Measurements from ENCODE around the gene CD47. TPM values are rescaled to one million over a fixed set of nuclear protein-coding genes. Genes with fewer than 3 reads are reported as not detected.

Gene CD47
- polyA plus RNA-seq (ENCODE audit: insufficient read length) = 45.8 TPM

DNA sequence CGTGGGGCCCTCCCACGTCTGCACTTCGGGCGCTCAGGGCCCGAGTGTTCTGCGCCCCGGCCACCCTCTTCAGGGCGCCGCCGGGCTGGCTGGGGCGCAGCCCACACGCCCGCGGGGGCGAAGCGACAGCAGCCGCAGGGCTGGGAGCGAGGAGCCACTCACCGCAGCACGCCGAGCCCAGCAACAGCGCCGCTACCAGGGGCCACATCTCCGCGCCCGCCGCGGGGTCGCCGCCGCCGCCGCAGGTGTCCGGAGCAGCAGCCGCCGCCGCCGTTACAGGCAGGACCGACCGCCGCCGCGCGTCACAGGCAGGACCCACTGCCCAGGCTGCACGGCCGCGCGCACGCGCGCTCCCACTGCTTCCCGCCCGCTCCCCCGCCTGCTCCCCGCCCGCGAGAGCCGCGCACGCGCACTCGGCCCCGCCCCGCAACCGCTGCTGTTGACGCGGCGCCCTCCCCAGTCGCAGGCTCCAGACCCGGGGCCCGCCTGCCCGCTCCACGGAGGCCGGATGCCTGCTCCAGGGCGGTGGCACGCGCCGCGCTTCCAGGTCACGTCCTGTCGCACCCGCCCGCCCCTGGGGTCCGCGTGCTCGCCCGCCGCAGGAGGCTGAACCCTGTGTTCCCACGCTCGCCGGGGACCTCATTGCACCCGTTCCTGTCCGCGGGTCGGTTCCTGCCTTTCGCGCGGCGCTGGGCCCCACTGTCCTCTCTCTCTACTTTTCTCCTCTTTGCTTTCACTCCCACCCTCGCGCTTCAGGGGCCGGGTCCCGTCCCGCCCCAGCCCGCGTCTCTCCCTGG is at the start of gene CD47:
TSS of gene CD47 (minus strand) at position 331 of the 797 bp plus-strand sequence. CDS start at position 208, 123 bp downstream.
- peak; percentile 97 for DNase-seq

DNA sequence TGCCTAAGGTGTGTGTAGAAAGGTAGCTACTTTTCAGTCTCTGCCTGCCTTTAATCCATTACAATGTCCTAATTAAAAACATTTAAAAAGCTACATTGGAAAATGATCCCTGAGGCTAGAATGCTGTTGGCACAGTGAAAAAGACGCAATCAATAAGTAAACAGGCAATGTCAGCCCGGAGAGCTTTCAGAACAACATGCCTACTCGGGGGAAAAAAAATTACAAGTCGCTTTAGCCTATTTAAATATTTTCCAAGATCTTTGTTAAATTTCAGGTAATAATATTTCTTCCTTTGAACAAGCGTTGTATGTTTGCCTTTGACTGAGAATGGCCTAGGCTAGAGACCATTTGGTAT is 46.6 kb upstream of the CD47 start:
- DNase-seq = no peak

GRCh38 chr3:108136561-108137459 is 46.0 kb upstream of the CD47 start:
- DNase-seq = no peak

DNA sequence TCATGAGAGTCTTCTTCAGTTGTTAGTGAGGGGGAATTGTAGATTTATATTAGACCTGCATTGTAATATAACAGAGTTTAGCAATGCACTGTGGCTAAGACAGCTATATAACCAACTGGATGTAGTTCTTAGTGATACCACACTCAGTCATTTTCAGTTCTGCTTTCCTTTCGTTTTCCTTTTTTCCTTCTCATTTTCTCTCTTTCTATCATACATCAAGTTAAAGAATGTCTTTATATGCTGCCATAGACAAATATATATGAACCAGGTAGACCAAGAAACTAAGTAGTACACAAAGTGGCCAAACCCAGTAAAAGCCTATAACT is 43.7 kb upstream of the CD47 start:
- no peak for DNase-seq

DNA sequence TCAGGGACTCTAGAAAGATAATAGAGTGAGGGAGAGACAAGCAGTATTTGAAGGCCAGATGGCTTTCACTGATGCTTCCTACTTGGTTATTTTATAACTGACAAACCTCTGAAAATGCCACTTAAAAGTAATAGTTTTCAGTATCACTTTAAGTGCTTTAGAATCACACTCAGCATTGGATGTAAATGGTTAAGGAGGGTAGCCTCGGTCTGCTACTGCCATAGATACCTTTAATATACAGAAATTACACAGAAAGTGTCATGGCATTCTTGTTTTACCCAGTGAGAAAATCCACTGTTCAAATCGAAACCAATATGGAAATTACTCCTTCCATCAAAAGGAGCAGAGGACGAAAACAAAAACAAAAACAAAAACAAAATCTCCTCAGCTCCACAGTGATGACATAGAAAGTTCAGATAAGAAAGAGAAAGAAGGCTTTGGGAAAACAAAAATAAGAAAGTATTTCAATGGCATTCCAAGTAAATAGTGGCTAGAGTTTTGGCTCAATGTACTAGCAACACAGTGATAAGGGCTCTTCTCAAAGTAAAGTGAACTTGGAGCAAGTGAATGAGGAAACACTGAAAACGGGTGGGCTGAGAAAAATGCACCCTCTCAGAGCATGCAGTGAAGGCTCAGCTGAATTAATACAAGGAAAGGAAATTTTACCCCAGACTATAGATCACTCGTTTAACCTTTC is 43.2 kb upstream of the CD47 start:
- DNase-seq = no peak

DNA sequence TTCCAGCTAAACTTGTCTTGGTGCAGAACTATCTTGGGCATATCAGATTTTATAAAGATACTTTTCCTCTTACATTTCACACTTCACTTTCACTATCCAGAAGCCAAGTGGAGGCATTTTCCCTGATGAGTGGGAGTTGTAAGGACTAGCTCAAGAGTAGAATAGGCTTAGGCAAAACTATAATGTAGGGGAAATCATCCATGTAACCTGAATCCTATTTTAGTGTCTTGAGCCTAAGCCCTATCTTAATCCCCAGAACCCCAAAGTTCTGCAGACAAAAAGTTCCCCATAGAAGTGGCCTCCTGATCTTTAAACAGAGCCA is 42.2 kb upstream of the CD47 start:
- no peak for DNase-seq

DNA sequence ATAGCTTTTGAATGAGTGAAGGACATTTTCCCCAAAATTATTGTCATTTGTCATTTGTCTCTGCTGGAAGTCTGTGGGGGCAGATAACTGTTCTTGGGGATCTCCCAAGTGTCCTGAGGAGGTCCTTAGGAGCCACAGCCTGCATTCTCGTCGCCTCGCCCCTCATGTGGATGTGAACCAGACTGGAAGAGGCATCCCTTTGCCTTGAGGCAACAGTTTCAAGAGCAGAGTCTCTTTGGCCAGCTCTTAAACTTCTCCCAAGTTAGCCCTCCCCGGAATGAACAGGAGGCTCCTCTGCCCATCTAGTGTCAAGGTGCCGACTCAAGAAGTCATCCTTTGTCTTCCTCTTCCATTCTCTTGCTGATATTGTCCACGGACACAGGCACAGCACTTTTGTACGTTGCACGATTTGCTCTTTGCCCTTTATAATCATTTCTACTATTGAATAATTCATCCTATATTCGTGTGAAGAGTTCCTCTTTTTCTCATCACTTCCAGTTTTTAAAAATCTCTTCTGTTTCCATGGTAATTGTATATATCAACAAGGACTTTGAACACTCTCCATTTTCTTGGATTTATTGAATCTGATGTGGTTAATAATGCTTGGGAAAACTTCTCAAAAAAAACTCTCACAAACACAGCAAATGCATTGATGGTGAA is 40.8 kb upstream of the CD47 start:
- DNase-seq = no peak

DNA sequence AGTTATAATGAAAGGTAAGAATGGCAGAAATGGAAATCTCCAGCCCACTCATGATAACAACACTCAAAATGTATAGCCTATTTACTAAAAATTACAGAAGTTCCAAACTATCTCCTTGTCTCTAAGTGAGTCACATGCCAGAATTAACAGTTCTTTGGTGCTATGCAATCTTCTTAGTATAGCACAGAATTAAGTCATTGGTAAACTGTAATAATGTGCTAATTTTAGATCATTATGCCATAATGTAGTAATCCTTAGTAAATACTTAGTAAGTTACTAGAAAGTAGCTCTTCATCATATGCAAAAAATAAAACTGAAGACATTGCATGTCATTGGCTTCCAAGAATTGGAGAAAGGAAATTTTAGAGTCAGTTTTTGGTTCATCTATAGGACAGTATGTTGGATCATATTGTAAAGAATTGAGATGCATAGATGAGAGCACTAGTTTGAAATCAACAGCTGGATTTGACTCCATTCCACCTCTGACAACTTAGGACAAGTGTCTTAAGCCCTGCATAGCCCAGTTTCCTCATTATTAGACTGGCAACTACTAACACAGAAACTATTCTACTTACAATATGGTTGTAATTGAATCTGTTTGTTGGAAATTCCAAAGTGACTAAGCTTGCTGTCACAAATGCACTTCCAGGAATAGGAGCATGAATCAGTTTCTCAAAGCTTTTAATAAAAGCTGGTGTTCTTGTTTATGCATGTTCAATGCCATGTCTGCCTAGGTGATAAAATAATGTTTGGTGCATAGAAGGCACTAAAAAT is 40.1 kb upstream of the CD47 start:
- DNase-seq = no peak

- DNase-seq = no peak
Observed at GRCh38 chr3:108130236-108130635, 39.4 kb upstream of the CD47 start.

GRCh38 chr3:108127301-108127988 is 36.6 kb upstream of the CD47 start:
- DNase-seq = no peak

- DNase-seq = no peak
Observed at GRCh38 chr3:108126348-108126747, 35.5 kb upstream of the CD47 start.

- DNase-seq = no peak
Observed at GRCh38 chr3:108125550-108126071, 34.8 kb upstream of the CD47 start.

DNA sequence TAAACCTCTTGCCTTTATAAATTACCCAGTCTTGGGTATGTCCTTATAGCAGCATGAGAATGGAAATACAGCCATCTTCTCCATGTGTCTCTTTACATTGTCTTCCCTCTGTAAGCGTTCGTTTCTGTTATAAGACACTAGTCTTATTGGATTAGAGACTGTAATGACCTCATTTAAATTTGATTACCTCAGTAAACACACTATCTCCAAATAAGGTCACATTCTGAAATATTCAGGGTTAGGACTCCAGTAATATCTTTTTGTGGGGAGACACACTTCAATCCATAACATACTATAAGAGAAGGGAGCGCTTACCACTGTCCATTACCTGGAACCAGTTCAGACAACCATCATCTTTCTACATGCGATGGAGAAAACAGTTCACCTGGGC is 34.3 kb upstream of the CD47 start:
- DNase-seq = no peak

DNA sequence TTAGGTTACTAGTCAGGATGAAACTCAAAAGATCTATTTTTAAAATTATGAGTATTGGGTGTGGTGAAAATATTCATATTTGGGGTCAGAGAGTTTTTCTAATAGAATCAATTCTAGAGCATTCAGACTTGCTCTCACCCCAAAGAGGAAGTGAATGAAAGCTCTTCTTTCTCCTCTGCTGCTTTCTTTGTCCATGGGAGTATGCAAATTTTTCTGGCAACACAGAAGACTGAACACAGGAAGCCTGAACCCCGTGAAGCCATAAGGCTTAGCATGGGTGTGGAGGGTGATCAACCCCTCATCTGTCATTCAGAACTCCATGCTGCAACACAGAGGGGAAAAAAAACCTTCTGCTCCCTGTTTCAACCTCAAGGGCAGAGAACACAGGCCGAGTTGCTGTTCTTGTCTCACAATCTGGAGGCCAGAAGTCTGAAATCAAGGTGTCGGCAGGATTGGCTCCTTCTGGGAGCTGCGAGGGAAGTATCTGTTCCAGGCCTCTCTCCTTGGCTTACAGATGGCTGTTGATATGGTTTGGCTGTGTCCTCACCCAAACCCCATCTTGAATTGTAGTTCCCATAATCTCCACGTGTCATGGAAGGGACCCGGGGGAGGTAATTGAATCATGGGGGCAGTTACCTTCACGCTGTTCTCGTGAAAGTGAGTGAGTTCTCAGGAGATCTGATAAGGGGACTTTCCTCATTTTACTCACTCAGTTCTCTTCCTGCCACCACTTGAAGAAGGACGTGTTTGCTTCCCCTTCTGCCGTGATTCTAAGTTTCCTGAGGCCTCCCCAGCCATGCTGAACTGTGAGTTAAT is 33.7 kb upstream of the CD47 start:
- DNase-seq = no peak

GRCh38 chr3:108123326-108123725 is 32.5 kb upstream of the CD47 start:
- DNase-seq = no peak

GRCh38 chr3:108122276-108122675 is 31.4 kb upstream of the CD47 start:
- no peak for DNase-seq

DNA sequence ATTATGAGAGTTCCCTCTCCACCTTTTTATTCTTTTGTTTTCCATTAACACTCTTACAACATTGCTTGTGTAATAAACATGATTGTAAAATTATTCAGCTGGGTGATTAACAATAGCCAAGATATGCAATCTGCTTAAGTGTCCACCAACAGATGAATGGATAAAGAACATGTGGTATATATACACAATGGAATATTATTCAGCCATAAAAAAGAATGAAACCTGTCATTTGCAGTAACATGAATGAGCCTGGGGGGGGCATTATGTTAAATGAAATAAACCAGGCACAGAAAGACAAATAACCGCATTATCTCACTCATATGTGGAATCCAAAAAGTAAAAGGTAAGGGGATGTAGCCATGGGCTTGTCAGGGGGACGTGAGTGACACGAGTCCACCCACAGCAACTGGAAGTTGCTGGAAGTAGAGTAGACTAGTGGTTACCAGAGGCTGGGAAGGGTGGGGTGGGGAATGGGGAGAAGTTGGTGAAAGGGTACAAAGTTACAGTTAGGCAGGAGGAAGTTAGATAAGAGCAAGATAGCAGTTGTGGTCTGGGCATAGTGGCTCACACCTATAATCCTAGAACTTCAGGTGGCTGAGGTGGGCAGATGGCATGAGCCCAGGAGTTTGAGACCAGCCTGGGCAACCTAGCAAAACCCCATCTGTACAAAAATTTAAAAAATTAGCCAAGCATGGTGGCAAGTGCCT is 28.7 kb upstream of the CD47 start:
- DNase-seq = no peak

DNA sequence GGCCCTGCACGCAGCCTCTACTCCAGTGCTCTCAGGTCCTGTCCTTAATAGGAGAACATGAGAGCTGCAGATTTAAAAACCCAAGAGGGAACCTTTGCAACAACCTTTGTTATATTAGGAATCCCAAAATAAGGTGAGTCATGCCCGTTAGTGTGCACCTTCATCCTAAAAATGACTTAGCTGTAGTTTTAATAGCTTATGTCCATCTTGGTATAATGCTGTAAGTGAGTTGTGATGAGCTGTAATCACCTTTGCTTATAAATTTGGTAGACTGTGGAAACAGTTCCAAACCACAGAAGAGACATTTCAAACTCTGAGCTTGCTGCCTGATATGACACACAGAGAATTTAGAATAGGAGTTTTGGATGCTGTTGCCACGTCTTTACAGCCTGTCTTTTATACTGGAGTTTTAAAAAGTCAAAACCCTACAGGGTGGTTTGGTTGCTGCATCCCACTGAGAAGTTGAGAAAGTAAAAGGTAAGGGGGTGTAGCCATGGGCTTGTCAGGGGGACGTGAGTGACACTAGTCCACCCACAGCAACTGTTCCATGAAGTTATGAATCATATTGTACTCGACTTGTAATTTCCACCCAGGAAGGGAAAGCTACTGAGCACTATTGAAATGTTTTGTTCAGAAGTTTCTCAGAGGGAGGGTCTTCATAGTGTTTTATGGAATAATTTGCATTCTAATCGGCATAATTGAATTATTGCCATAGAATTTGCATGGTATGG is 27.4 kb upstream of the CD47 start:
- no peak for DNase-seq

DNA sequence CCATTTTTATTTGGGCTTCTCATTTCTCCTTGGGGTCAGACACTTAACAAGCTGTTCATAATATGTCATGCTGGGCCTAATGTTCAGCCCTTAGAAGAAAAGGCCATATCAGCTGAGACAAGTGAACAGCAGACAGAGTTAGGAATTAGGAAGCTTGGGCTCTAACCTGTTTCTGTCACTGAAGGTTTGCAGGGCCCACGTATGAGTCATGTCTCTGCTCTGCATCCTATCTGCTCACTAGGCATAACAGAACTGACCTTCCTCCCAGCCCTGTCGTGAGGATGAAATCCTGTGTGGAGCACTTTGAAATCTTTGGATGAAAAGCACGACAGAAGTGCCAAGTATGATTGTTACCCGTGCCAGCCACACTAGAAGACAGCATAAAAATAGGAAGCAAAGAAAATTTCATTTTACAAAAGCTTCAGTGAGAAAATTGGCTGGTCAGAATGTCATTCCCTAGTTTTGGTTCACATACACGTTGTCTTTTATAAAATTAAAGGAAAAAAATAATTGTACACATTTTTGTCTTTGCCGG is 26.5 kb upstream of the CD47 start:
- DNase-seq = no peak
